ENCODE data around the gene PRAC2.
"Not testable (repeated sequence)": the region's sequence is repeated elsewhere in the genome, so short reads cannot be mapped to it uniquely, and the experiment has no call there.

PRAC2 gene

GRCh38 chr17:48722915-48723422 lies at the start of gene PRAC2:
PRAC2 (plus strand) TSS chr17:48723185; CDS start chr17:48724411, 1,226 bp downstream.
- no peak for DNase-seq (ENCODE audit: low spot score)

DNA sequence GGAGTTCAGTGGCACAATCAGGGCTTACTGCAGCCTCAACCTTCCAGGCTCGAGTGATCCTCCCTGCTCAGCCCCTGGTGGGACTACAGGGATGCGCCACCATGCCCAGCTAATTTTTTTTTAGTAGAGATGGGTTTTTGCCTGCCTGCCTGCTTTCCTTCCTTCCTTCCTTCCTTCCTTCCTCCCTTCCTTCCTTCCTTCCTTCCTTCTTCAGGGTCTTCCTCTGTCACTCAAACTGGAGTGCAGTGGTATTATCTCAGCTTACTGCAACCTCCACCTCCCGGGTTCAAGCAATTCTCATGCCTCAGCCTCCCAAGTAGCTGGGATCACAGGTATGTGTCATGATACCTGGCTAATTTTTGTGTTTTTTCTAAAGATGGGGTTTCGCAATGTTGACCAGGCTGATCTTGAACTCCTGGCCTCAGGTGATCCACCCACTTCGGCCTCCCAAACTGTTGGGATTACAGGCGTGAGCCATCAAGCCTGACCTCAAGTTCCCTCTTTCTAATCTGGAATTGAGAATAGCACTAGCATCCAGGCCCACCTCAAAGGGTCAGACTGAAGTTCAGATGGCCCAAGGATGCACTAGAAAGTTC lies 45.9 kb upstream of the PRAC2 start:
- DNase-seq (ENCODE audit: low spot score) = no peak

DNA sequence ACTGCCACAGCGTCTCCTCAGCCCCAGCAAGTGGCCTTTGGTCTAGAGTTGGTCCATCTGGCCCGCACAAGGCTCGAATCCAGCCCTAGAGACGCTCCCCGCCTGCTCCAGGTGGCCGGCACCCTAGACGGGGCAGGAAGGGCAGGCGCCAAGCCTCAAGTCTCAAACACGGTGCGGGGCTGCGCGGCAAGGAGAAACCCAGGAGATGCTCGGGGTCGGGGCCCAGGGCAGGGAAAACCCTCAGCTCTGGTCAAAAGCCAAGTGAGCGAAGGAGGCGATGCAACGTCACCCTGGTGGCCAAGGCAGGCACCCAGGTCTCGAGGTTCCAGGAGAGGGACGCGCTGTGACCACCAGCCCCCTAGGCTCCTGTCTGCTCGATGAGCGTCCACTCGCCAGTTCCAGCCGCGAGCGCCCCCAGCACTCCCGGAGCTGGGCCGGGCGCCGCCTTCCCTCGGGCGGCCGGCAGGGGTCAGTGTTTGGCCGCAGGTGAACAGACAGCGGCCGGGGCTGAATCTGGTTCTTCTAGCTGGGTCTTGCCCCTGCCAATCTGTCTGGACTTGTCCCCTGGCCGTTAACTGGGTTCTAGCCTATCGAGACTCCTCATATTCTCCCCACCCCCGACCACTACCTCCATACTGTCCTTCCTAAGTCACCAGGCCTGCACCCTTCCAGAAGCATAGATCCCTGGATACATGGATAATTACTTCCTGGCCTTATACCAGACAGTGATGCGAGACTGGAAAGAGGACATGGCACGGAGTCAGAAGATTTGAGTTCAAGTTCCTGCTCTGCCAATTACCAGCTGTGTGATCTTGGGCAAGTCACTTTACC lies 44.6 kb upstream of the PRAC2 start:
- peak; percentile 78 for DNase-seq (ENCODE audit: low spot score)

DNA sequence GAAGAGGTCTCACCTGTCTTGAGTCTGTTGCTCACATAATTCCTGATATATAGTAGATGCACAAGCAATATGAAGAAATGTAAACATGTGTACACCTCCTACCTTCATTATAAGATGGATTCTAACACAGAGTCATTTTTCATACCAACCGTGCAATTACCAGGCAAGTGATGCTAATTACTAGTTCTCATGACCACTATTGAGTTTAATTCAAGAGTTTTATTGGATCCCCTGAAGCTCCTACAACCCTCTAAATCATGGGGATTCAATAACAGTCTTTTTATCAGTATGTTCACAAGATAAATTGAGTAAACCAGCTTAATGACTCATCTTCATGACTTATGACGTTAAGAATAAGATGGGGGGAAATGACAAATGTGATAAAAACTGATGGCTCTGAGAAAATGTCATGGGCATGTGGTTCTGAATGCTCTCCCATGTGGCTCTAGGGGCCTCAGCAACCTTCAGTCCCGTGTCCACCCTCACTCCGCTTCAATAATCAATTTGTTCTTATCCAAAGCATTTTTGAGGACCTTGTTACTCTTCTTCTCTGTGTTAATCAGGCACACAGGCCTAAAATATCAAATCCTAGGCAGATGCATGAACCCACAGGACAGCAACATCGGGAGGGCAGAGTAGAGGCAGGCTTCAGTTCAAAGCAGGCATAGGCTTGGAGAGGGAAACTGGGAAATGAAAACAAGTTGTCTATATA lies 43.4 kb upstream of the PRAC2 start:
- no peak for DNase-seq (ENCODE audit: low spot score)

GRCh38 chr17:48681609-48682008 lies 41.4 kb upstream of the PRAC2 start:
- DNase-seq (ENCODE audit: low spot score) = no peak

- no peak for DNase-seq (ENCODE audit: low spot score)
Observed at GRCh38 chr17:48690655-48691054, 32.3 kb upstream of the PRAC2 start.

DNA sequence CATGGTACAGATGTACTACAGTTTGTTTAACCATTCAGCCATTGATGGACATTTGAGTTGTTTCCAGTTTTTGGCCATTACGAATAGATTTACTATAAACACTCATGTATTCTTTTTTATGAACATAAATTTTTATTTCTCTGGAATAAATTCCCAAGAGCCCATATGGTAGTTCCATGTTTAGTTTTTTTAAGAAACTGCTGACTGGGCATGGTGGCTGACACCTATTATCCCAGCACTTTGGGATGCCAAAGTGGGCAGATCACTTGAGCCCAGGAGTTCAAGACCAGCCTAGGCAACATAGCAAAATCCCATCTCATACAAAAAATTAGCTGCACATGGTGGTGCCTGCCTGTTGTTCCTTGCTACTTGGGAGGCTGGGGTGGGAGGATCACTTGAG lies 30.9 kb upstream of the PRAC2 start:
- DNase-seq (ENCODE audit: low spot score) = no peak

- DNase-seq (ENCODE audit: low spot score) = no peak
Observed at GRCh38 chr17:48693178-48693577, 29.8 kb upstream of the PRAC2 start.

DNA sequence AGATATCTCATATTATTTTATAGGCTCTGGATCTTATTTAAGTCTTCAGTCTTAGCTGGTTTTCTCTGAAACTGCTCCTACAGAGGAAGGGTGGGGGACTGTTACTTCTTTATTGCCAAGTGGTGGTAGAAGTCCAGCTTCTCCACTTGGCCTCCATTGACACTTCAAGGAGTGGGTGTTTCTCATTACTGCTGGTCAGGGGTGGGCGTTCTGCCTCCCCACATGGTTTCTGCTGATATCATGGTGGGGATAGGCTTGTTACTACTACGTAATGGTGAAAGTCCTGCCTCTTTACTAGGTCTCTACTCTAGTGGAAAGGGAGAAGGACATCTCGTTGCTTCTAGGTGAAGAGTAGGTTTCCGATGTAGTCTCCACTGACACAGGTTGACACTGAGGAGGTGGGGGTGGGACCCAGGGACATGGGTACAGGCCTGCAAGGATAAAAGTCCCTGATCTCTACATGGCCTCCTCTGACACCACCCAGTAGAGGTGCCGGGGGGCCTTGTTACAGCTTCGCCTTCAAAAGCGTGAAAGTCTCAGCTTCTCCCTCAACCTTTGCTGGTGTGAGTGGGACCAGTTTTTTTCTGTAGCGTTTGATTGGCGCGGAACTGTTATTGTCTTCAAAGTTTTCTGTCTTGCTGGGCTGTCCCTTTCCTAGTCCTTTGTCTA lies 21.0 kb upstream of the PRAC2 start:
- no peak for DNase-seq (ENCODE audit: low spot score)

DNA sequence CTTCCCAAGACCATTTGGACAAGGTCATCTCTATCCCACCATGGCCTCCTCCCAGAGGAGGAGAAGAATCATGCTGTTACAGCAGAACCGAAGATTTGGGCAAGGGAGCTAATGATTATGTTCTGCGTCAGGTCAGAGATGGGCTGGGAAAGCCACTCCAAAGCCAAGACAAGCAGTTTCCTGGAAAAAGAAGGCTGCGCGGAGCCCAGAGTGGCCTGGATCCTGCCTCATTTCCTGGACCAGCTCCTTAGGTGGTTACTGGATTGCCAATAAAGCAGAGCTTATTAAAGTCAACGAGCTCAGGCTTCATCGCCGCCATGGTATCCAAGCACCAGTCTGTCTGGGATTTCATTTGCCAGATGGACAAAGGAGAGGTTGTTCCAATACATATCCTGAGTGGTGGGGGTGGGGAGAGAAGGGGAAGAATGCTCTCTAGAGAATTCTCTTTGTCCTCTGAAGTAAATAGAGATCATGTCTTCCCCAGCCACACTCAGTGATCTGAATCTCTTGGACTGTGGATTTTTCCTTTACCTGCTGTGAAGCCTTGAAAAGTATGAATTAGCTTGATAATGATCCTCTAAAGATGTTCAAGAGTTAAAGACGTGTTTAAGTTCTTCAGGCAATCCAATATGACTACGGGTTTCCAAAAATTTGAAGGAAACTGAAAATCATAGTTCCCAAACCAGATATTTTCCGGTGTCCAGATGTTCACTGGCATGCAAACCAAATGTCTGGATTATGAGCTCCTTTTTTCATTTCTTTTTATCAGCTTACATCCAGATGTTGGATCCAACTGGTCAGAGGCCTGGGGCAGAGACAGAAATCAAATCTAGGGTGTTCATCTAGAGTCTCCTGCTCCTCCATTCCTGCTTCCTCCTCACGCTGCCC lies 18.4 kb upstream of the PRAC2 start:
- DNase-seq (ENCODE audit: low spot score) = no peak

DNA sequence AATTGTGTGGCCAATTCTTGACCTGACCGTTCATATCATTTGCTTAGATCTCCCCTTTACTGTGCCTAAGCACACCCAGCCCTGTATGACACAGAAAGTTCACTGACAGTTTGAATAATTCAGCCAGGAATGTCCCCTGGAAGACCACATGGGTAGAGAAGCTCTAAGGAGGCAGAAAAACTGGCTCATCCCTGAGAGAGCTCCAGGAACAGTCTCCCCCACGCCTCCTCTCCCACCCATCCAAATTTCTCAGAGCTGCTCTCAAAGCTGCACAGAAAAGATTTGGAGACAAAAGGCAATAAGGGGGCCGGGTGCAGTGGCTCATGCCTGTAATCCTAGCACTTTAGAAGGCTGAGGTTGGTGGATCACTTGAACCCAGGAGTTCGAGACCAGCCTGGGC lies 11.9 kb upstream of the PRAC2 start:
- DNase-seq (ENCODE audit: low spot score) = no peak

GRCh38 chr17:48715496-48716399 lies 7.2 kb upstream of the PRAC2 start:
- no peak for DNase-seq (ENCODE audit: low spot score)

- not testable (repeated sequence) for DNase-seq (ENCODE audit: low spot score)
Observed at GRCh38 chr17:48716549-48716948, 6.4 kb upstream of the PRAC2 start.

DNA sequence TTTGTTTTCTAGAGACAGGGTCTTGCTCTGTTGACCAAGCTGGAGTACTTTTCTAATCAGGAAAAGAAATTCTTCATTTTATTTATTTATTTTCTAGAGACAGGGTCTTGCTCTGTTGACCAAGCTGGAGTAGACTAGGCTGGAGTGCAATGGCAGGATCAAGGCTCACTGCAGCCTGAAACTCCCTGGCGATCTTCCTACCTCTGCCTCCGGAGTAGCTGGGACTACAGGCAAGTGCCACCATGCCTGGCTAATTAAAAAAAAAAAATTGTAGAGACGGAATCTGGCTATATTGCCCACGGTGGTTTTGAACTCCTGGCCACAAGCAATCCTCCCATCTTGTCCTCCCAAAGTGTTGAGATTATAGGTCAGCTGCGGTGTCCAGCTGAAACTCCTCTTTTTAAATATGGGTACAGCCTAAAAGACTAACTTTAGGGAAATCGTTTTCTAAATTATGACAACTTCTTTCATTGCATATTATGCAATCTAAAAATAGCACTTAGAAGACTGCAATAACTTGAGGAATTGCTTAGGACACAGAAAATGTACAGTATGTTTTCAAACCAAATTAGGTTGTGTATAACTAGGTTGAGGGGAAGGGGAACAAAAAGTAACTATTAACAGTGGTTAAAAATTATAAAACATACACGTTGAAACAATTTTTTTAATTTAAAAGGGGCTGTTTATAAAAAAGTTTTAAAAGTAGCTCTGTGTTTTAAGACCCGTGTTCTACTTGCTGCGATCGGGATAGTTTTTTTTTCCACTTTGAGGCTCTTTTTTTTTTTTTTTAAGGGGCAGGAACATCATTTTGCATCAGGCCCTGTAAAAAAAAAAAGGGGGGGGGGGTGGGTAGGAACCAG lies 5.4 kb upstream of the PRAC2 start:
- DNase-seq (ENCODE audit: low spot score) = no peak

GRCh38 chr17:48718227-48718760 lies 4.7 kb upstream of the PRAC2 start:
- DNase-seq (ENCODE audit: low spot score) = no peak

- DNase-seq (ENCODE audit: low spot score) = no peak
Observed at GRCh38 chr17:48718761-48719641, 4.0 kb upstream of the PRAC2 start.

- no peak for DNase-seq (ENCODE audit: low spot score)
Observed at GRCh38 chr17:48719642-48720265, 3.2 kb upstream of the PRAC2 start.

Data from germinal center (tissue), 1 donor.